NCI-H748 (cell line): ENCODE measurements around the gene UBA6.
A peak's percentile ranks its signal among the peaks of the same experiment; 100 is the strongest.
"Not testable (repeated sequence)": the region's sequence is repeated elsewhere in the genome, so short reads cannot be mapped to it uniquely, and the experiment has no call there.

Source experiments
- DNase-seq: peaks from one replicate; lab custom pipeline; 2025; ENCODE audit not compliant: unreplicated experiment; lab: John Stamatoyannopoulos, UW

Gene UBA6

DNA sequence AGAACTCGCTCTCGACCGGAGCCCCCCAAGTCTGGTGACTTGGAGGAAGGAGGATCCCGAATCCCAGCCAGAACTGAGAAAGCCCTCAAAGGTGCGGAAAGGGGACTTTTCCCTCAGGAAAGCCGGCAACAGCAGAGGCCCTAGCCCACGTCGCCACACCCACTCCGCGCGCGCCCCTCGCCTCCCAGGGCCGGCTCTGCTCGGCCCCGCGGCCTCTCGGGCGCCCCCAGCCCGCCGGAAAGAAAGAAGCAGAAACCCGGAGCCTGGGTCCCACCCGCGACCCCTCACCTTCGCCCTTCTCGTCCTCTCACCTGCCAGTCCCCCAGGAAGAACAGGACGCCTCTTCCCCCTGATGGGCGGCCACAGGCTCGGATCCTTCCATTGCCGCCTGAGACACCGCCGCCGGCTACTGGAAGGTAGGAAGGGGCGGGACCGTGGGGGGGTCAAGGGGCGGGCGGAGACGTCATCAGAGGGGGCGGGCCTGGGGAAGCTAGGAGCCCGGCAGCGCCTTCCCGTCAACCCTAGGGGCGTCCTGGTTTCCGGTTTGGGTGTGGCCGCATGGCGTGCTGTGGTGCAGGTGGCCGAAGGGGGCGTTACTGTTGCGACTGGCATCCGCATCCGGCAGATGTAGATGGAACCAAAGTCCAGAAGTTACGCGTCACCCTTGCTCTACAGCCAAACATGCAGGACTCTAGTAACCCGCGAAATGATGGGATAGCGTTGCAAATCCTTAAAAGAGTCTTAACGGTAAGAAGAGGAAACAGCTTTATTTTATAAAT, at the start of gene UBA6:
Gene UBA6 (minus strand): TSS at position 418 of the 779 bp plus-strand sequence. CDS start 36 bp downstream, at position 382.
- DNase-seq = peak; percentile 95

DNA sequence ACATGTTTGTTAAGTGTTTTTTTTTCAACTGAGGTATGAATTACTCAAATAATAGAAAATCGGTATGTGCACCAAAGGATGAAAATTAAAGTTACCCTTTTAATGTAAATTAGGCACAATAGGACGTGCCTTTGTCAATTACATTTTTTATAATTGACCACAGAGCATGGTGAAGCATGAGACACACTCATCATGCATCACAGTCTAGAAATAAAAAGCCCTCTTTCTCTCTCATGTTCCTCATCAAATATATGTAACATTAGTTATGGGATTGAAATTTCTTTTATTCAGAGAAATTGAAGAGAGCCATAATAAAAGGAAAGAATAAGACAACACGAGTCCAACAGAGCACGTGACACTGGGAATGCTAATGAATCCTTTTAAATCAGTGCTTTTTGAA, 49.7 kb upstream of the UBA6 start:
- no peak for DNase-seq

DNA sequence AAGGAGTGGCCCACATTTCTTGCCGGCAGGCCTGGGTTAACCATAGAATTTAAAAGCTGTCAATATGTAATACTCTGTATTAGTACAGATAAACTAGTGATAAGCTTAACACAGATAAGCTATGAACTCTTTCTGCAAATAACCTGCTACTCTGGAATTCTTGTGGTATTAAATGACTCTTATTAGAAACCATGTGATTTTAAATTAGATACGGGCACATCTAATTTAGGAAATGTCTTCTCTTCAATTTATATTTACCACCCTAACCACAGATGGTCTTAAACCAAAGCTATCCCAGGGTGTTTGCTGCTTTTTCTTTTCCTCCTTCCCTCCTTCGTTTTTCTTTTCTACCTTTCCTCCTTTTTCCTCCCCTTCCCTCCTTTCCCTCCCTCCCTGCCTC, 48.3 kb upstream of the UBA6 start:
- DNase-seq = no peak

- peak; percentile 5 for DNase-seq
Measured at GRCh38 chr4:67746797-67747495, 46.0 kb upstream of the UBA6 start.

GRCh38 chr4:67744561-67745283, 43.8 kb upstream of the UBA6 start:
- no peak for DNase-seq

DNA sequence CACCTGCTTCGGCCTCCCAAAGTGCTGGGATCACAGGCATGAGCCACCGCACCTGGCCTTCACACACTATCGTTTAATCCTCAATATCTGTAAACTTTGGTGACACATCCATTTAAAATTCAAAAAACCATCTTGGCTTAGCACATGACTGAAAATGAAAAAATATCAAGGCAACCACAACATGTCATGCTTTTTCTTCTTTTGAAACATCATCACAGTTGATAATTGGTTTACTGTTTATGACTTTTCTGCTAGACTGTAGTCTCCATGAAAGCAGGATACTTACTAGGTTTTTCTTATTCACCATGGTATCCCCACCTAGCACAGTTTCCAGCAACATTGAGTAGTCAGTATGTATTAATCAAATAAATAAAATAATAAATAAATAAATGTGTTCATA, 42.2 kb upstream of the UBA6 start:
- DNase-seq = no peak

- no peak for DNase-seq
Measured at GRCh38 chr4:67736262-67736661, 35.3 kb upstream of the UBA6 start.

- no peak for DNase-seq
Measured at GRCh38 chr4:67735325-67735724, 34.4 kb upstream of the UBA6 start.

DNA sequence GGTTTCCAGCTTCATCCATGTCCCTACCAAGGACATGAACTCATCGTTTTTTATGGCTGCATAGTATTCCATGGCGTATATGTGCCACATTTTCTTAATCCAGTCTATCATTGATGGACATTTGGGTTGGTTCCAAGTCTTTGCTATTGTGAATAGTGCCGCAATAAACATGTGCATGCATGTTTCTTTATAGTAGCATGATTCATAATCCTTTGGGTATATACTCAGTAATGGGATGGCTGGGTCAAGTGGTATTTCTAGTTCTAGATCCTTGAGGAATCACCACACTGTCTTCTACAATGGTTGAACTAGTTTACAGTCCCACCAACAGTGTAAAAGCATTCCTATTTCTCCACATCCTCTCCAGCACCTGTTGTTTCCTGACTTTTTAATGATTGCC, 29.6 kb upstream of the UBA6 start:
- DNase-seq = not testable (repeated sequence)

DNA sequence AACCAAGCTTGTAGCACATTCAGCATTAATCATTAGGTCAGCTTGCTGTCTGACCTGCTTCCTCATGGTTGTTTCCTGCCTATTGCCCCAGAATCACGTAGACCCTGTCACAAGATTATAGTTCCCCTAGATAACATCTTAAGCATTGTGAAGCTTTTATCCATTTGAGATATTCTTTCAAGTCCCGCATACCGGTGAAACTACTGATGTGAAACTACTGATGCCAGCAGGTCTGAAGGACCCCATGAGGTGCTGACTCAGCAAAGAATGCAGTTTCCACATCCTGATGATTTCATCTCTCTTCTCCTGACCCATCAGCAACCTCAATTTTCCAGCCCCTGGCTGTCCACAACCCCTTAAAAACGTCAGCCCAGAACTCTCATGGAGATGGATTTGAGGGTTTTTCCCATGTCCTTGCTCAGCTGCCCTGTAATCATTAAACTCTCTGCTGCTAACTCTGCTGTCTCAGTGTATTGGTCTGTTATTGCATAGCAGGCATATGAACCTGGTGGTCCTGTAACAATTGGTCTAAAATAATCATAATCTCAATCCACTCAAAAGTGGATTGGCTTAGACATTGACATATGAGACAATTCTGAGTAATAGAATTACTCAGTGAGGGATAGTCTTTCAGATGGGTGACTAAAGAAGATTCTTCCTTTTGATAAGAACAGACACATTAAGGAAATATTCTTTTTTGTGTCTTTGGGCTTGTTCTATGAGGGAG, 26.3 kb upstream of the UBA6 start:
- DNase-seq = no peak

GRCh38 chr4:67725981-67726380, 25.0 kb upstream of the UBA6 start:
- no peak for DNase-seq

- DNase-seq = no peak
Measured at GRCh38 chr4:67725132-67725531, 24.2 kb upstream of the UBA6 start.

- no peak for DNase-seq
Measured at GRCh38 chr4:67723949-67724348, 23.0 kb upstream of the UBA6 start.

- no peak for DNase-seq
Measured at GRCh38 chr4:67723341-67723740, 22.4 kb upstream of the UBA6 start.

GRCh38 chr4:67721770-67722597, 21.0 kb upstream of the UBA6 start:
- no peak for DNase-seq

- no peak for DNase-seq
Measured at GRCh38 chr4:67721315-67721769, 20.4 kb upstream of the UBA6 start.

GRCh38 chr4:67719953-67720617, 19.1 kb upstream of the UBA6 start:
- DNase-seq = no peak

DNA sequence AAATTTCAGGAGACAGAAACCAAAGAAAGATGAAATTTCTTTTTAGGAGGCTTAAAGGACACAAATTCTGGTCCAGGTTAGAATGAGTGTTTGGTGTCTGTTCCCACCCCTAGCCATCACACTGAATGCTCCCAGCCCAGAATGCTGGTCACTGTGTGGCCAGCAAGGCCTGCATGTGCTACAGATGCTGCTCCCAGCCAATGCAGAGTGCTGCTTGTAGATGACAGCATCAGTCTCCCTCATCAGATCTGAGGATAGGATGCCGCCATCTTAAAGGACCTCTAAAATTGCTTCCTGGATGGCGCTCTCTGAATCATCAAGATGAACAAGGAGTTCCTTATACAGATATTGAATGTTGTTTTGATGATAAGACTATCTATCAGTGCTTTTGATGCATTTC, 17.9 kb upstream of the UBA6 start:
- no peak for DNase-seq

DNA sequence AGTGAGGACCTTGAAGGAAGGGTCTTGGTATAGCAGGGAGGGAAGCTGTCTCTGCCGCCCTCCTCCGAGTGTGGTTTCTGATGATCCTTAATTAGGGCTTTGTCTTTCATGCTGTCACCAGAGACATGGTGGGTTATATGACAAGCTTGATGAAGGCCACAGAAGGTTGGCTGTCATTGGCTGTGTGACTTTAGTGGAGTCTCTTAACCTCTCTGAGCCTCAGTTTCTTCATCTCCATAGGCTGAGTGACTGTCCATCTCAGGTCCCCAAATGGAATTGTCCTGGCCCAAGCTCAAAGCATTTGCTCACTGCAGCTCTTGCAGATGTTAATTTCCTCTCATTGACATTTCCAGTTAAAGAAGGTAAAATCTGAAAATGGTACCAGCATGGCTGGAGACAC, 16.6 kb upstream of the UBA6 start:
- no peak for DNase-seq

- DNase-seq = no peak
Measured at GRCh38 chr4:67714955-67715354, 14.0 kb upstream of the UBA6 start.
